Natural killer cell (primary cell): ENCODE results near the gene TNNT3. TPM values are rescaled to one million over a fixed set of nuclear protein-coding genes. Genes with fewer than 3 reads are reported as not detected.
"Not testable (repeated sequence)": the region's sequence is repeated elsewhere in the genome, so short reads cannot be mapped to it uniquely, and the experiment has no call there.

Experiments
- ATAC-seq, 3 donors: fragments of 150-1000 bp in 2 of 3; fragments of 200-7000 bp in 1 of 3; cut with Tn5 transposase; 1 replicate in 1 of 3; 2 replicates in 2 of 3; pipeline ENCODE4 v1.10.0; 2021; ENCODE audit warnings: mild to moderate bottlenecking in 2 of 3, moderate library complexity in 2 of 3
- DNase-seq, 2 donors: peaks; one replicate each; pipeline versions ENCODE4 v3.0.0 to v3.0.0-alpha.2; 2013 to 2021; ENCODE audit warnings: mixed read lengths in 1 of 2
- H3K27ac ChIP-seq: one replicate; pipeline ENCODE4 v1.5.1; 2013; ENCODE audit warnings: mild to moderate bottlenecking, low read length
- H3K27me3 ChIP-seq: one replicate; pipeline ENCODE4 v1.6.1; 2013; ENCODE audit warnings: low read length; ENCODE audit not compliant: control insufficient read depth, insufficient read depth
- H3K36me3 ChIP-seq: one replicate; pipeline ENCODE4 v1.6.1; 2013; ENCODE audit warnings: low read length; ENCODE audit not compliant: control insufficient read depth, insufficient read depth
- H3K4me1 ChIP-seq: one replicate; pipeline ENCODE4 v1.6.1; 2013; ENCODE audit warnings: low read length; ENCODE audit not compliant: control insufficient read depth, insufficient read depth
- H3K4me3 ChIP-seq: one replicate; pipeline ENCODE4 v1.5.1; 2013; ENCODE audit warnings: low read length
- H3K9me3 ChIP-seq: one replicate; pipeline ENCODE4 v1.6.1; 2013; ENCODE audit warnings: low read length; ENCODE audit not compliant: control insufficient read depth, insufficient read depth
- H3K27ac Mint-ChIP-seq, 2 donors: one replicate each; pipeline ENCODE4 v1.8.0; 2022; ENCODE audit warnings: mild to moderate bottlenecking in 2 of 2, mixed read lengths in 2 of 2, moderate library complexity in 1 of 2
- H3K27me3 Mint-ChIP-seq, 2 donors: one replicate each; pipeline ENCODE4 v1.8.0; 2022; ENCODE audit warnings: low read depth in 2 of 2, mixed read lengths in 2 of 2
- H3K36me3 Mint-ChIP-seq: one replicate; pipeline ENCODE4 v1.8.0; 2022; ENCODE audit warnings: mixed read lengths
- H3K4me1 Mint-ChIP-seq, 2 donors: one replicate each; pipeline ENCODE4 v1.8.0; 2022; ENCODE audit warnings: mixed read lengths in 2 of 2
- H3K4me3 Mint-ChIP-seq: one replicate; pipeline ENCODE4 v1.8.0; 2022; ENCODE audit warnings: mild to moderate bottlenecking, moderate library complexity, mixed read lengths
- H3K9me3 Mint-ChIP-seq, 2 donors: one replicate each; pipeline ENCODE4 v1.8.0; 2022; ENCODE audit warnings: mixed read lengths in 2 of 2
- CTCF ChIP-seq: fragments of 200-600 bp; IDR thresholded peaks from one replicate; pipeline ENCODE4 v1.8.0; 2022; ENCODE audit warnings: antibody characterized with exemption
- WGBS: methylation state at CpG from one replicate; pipeline ENCODE4 v1.1.7; 2013; ENCODE audit warnings: missing lambda C conversion rate; ENCODE audit not compliant: insufficient coverage; 5-methylcytosine and 5-hydroxymethylcytosine counted together
- intact Hi-C: fragments of 100-400 bp; cut with micrococcal nuclease; formaldehyde crosslinking; loops from one replicate; pipeline ENCODE4 v1.14.2; 2022
- total RNA-seq, 4 donors: library from RNA; stranded (reverse); fragments of 120-200 nt in 1 of 4; gene quantifications; one replicate each; pipeline versions ENCODE4 v1.2.3 to v1.2.4, GENCODE V29; 2013 to 2022

TNNT3 gene
- total RNA-seq, 3 donors from 2014 or later (not counting 1 experiment from before 2014, with no cell fraction given), result 15.8 to 27.9 (median 26.2) TPM

DNA sequence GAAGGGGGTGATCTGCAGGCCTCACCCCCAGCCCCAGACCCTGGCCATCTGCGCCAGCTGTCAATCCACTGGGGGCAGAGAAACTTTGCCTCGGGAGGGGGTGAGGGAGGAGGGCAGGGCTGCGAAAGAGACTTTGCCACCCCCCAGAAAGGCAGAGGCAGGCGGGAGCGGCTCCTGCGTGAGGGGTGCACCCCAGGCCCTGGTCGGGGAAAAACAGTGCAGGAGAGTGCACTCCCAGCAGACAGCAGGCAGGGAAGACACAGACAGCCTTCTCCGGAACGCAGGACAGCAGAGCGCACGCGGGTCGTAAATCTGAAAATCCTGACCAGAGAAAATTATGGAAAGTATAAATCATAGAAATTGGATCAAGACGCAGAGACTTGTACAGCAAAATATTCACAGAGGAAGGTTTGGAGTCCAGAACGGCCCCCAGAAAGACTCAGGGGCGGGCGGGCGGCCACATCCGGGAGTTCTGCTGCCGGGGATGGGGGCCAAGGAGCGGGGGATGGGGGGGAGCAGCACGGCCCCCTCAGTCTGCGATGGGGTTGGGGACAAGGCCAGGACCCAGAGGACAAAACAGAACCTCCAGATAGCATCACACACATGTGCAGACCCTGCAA, 19.6 kb downstream of the TNNT3 start:
- no peaks in the 10 kb centered on the region for H3K9me3 Mint-ChIP-seq
- no peak for TF ChIP-seq CTCF
- no peaks in the 10 kb centered on the region for H3K9me3 ChIP-seq
- H3K27ac ChIP-seq, result no peak overlapping the region
- no peaks in the 10 kb centered on the region for H3K27me3 ChIP-seq
- DNase-seq, result peak in 1 of 2 donors; percentile 13
- peak overlapping the region in 1 of 2 donors; percentile 17 for H3K27ac Mint-ChIP-seq
- peaks cover 4 to 16% of the 10 kb centered on the region in 2 donors for H3K4me1 Mint-ChIP-seq
- H3K4me1 ChIP-seq, result peaks cover 9% of the 10 kb centered on the region
- H3K36me3 ChIP-seq, result no peaks in the 10 kb centered on the region
- H3K4me3 Mint-ChIP-seq, result peak overlapping the region; percentile 52
- intact Hi-C loops, result no loop called here
- H3K4me3 ChIP-seq, result no peak overlapping the region
- peak in 2 of 3 donors; percentile 55 to 60 for ATAC-seq
- WGBS, result 20% methylated on average over 23 of the region's 23 CpGs
- H3K36me3 Mint-ChIP-seq, result no peaks in the 10 kb centered on the region
- H3K27me3 Mint-ChIP-seq, result peaks cover 0 to 2% of the 10 kb centered on the region in 2 donors

GRCh38 chr11:1939788-1940187, 20.3 kb downstream of the TNNT3 start:
- H3K4me1 ChIP-seq, H3K36me3 ChIP-seq, H3K27me3 ChIP-seq, H3K36me3 Mint-ChIP-seq, H3K9me3 Mint-ChIP-seq, H3K27ac ChIP-seq, H3K4me3 ChIP-seq, H3K27me3 Mint-ChIP-seq, intact Hi-C loops, H3K9me3 ChIP-seq, H3K4me3 Mint-ChIP-seq, DNase-seq: not testable (repeated sequence)
- peaks cover 4 to 16% of the 10 kb centered on the region in 2 donors for H3K4me1 Mint-ChIP-seq
- ATAC-seq, result peak in 1 of 3 donors; percentile 51
- 87% methylated on average over 1 of the region's 1 CpG for WGBS
- peak overlapping the region in 1 of 2 donors; percentile 17 for H3K27ac Mint-ChIP-seq

DNA sequence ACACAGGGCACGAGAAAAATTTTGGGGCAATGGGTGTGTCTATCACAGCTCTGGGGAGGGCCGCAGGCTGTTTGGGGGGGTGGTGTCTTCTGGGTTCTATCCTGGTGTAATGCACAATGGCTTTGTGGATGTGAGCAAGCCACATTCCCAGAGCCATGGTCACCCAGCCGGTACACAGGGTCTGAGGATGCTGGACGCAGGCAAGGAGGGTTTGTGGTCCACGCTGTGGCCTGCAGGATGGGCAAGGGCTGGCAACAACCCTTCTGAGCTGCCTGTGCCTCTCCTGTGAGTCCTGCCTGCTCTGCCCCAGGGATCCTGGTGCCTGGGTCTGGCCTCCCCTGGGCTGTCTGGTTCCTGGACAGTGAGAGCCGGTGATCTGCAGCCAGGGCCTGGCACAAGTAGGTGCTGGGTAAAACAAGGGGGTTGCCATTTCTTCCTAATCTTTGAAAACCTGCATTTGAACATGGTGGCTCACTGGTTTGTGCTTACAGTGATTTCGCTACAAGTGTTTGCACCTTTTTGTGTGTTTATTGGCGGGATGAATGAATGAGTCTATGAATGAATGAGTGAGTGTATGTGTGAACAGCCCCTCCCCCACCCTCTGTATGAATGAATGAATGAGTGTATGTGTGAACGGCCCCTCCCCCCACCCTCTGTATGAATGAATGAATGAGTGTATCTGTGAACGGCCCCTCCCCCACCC, 23.2 kb downstream of the TNNT3 start:
- Mint-ChIP-seq H3K4me1 (peaks cover 4 to 16% of the 10 kb centered on the region in 2 donors), H3K36me3 (no peaks in the 10 kb centered on the region), H3K9me3 (no peaks in the 10 kb centered on the region), H3K4me3 (no peak overlapping the region), H3K27ac (no peak overlapping the region), H3K27me3 (peaks cover 0 to 2% of the 10 kb centered on the region in 2 donors)
- no peaks in the 10 kb centered on the region for H3K36me3 ChIP-seq
- no peaks in the 10 kb centered on the region for H3K9me3 ChIP-seq
- no peak for DNase-seq
- no peak for ATAC-seq
- H3K4me1 ChIP-seq, result peaks cover 9% of the 10 kb centered on the region
- TF ChIP-seq CTCF, result no peak
- no peak overlapping the region for H3K4me3 ChIP-seq
- no peaks in the 10 kb centered on the region for H3K27me3 ChIP-seq
- intact Hi-C loops, result no loop called here
- H3K27ac ChIP-seq, result no peak overlapping the region
- 85% methylated on average over 7 of the region's 10 CpGs for WGBS

GRCh38 chr11:1943576-1943975, 24.1 kb downstream of the TNNT3 start:
- Mint-ChIP-seq H3K27me3 (peaks cover 0 to 2% of the 10 kb centered on the region in 2 donors), H3K9me3 (no peaks in the 10 kb centered on the region), H3K36me3 (no peaks in the 10 kb centered on the region), H3K4me3 (no peak overlapping the region), H3K4me1 (peaks cover 4 to 16% of the 10 kb centered on the region in 2 donors), H3K27ac (no peak overlapping the region)
- no peak for ATAC-seq
- Histone ChIP-seq H3K27ac (no peak overlapping the region), H3K27me3 (no peaks in the 10 kb centered on the region), H3K4me3 (no peak overlapping the region), H3K9me3 (no peaks in the 10 kb centered on the region), H3K36me3 (no peaks in the 10 kb centered on the region), H3K4me1 (peaks cover 9% of the 10 kb centered on the region)
- intact Hi-C loops, result no loop called here
- TF ChIP-seq CTCF, result no peak
- peak in 1 of 2 donors; percentile 13 for DNase-seq
- WGBS, result 94% methylated on average over 14 of the region's 15 CpGs
